ENCODE results near the gene CREB3L2. TPM values are rescaled to one million over a fixed set of nuclear protein-coding genes. Genes with fewer than 3 reads are reported as not detected.
"Not testable (repeated sequence)": the region's sequence is repeated elsewhere in the genome, so short reads cannot be mapped to it uniquely, and the experiment has no call there.

The CREB3L2 gene
- total RNA-seq, 1 experiment from 2014 or later = 49.8 TPM

DNA sequence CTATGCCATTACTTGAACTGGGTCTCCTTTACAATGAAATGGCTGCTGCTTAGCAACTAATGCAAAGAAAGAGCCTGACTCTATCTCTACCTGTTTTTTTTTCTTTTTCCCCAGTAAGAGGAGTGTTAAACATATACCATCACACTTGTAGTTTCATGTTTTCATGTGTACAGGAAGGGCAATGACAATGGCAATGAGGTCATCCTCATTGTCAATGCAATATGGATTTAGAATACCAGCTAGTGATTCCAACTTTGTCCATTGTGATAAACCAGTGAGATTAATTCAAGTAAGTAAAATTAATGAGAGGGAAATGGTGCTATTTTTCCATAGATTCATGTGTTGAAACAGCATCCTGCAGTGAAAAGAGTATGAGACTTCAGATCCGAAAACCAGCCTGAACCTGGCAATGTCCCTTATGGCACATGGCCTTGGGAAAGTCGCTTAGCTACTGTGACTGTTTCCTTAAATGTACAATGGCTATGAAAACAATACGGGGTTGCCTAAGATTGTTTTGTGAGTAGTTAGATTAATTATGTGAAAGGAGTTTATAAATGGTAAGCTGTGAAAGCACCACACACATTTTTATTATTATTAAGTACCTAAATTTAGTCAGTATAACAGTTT is 166.3 kb downstream of the CREB3L2 start (continued):
- TF ChIP-seq EGR1 (IDR thresholded peaks at IDR 0.05; ENCODE audit: low read depth) (no peak), EZH2 (IDR thresholded peaks at IDR 0.05) (no peak), CBX3 (IDR thresholded peaks at IDR 0.05; ENCODE audit: low read depth) (no peak), RAD21 (IDR thresholded peaks at IDR 0.05; ENCODE audit: low read depth) (no peak), ZFX (IDR thresholded peaks at IDR 0.05) (no peak), FOSL1 (IDR thresholded peaks at IDR 0.05; ENCODE audit: low read depth) (no peak), YY1 (IDR thresholded peaks at IDR 0.05; ENCODE audit: extremely low read depth, insufficient replicate concordance, low read depth, low read length) (no peak)
- TF ChIP-seq, protein P1, sequence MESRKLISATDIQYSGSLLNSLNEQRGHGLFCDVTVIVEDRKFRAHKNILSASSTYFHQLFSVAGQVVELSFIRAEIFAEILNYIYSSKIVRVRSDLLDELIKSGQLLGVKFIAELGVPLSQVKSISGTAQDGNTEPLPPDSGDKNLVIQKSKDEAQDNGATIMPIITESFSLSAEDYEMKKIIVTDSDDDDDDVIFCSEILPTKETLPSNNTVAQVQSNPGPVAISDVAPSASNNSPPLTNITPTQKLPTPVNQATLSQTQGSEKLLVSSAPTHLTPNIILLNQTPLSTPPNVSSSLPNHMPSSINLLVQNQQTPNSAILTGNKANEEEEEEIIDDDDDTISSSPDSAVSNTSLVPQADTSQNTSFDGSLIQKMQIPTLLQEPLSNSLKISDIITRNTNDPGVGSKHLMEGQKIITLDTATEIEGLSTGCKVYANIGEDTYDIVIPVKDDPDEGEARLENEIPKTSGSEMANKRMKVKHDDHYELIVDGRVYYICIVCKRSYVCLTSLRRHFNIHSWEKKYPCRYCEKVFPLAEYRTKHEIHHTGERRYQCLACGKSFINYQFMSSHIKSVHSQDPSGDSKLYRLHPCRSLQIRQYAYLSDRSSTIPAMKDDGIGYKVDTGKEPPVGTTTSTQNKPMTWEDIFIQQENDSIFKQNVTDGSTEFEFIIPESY (IDR thresholded peaks at IDR 0.05; ENCODE audit: extremely low read depth, insufficient replicate concordance, low read length) = no peak

DNA sequence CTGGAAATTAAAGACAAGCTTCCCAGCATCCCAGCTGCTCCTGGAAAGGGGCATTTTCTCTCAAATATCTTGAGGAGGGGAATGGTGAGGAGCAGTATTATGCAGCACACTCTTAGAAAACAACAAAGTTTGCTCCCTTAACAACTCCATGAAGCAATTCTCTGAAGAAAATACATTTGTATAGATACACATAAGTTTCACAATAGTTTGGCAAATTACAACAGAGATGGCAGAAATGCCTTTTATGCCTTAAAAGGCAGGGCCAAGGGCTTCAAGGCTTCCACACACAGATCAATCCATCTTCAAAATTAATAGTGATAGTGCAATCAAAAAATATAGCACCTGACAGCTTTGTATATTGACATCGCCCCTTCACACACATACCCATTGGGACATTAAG is 167.3 kb downstream of the CREB3L2 start:
- ChIA-PET RAD21 (ENCODE audit: low non-redundant PET in 1 of 2, low total read pairs in 2 of 2, uncharacterized antibody in 2 of 2, unreplicated experiment in 2 of 2) (no interaction called here), POLR2A (no interaction called here)

DNA sequence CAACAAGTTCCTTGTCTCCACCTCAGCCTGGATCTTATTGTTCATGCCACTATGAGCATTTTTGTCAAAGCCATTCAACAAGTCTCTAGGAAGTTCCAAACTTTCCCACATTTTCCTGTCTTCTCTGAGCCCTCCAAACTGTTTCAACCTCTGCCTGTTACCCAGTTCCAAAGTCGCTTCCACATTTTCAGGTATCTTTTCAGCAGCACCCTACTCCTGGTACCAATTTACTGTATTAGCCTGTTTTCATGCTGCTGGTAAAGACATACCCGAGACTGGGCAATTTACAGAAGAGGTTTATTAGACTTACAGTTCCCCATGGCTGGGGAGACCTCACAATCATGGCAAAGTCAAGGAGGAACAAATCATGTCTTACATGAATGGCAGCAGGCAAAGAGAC is 168.9 kb downstream of the CREB3L2 start:
- H3K27me3 ChIP-seq (ENCODE audit: insufficient read depth, low read length) = peaks cover 11% of the 10 kb centered on the region; the same call in 1 of the 2 replicates
- H3K4me3 ChIP-seq (replicated peaks in 1 of 2; ENCODE audit: low read depth in 1 of 2, low read length in 2 of 2); H3K4me1 ChIP-seq (ENCODE audit: control insufficient read depth in 1 of 2, insufficient read depth in 2 of 2, low read length in 2 of 2); H3K9me3 ChIP-seq (ENCODE audit: control insufficient read depth in 1 of 2, insufficient read depth in 1 of 2, low read depth in 1 of 2, low read length in 2 of 2); H3K4me2 ChIP-seq (ENCODE audit: low read length); RAD21 ChIA-PET (ENCODE audit: low non-redundant PET in 1 of 2, low total read pairs in 2 of 2, uncharacterized antibody in 2 of 2, unreplicated experiment in 2 of 2); ATAC-seq; BruUV-seq (replicated peaks); H4K20me1 ChIP-seq (ENCODE audit: insufficient read depth); intact Hi-C loops (cut with micrococcal nuclease); H2AFZ ChIP-seq (ENCODE audit: low read depth, low read length, poor library complexity, severe bottlenecking); H3K36me3 ChIP-seq (ENCODE audit: control insufficient read depth in 1 of 2, insufficient read depth in 2 of 2, low read length in 2 of 2); DNase-seq (ENCODE audit: low read depth, low spot score); H3K27ac ChIP-seq (ENCODE audit: low read depth, low read length); H3K9ac ChIP-seq (ENCODE audit: low read length); H3K79me2 ChIP-seq (ENCODE audit: insufficient read depth, low read length); H3K9me2 ChIP-seq (ENCODE audit: insufficient read depth); CTCF ChIA-PET; POLR2A ChIA-PET: not testable (repeated sequence)

More for the DNA sequence above, 167.3 kb downstream of the CREB3L2 start:
- intact Hi-C loops (cut with micrococcal nuclease) = no loop called here
- Histone ChIP-seq H3K4me1 (ENCODE audit: control insufficient read depth in 1 of 2, insufficient read depth in 2 of 2, low read length in 2 of 2) (no peaks in the 10 kb centered on the region), H3K36me3 (ENCODE audit: control insufficient read depth in 1 of 2, insufficient read depth in 2 of 2, low read length in 2 of 2) (no peaks in the 10 kb centered on the region), H3K4me3 (replicated peaks in 1 of 2; ENCODE audit: low read depth in 1 of 2, low read length in 2 of 2) (no peak overlapping the region), H2AFZ (ENCODE audit: low read depth, low read length, poor library complexity, severe bottlenecking) (no peak overlapping the region), H3K9ac (ENCODE audit: low read length) (no peak overlapping the region), H3K79me2 (ENCODE audit: insufficient read depth, low read length) (no peaks in the 10 kb centered on the region), H4K20me1 (ENCODE audit: insufficient read depth) (no peaks in the 10 kb centered on the region), H3K27ac (ENCODE audit: low read depth, low read length) (no peak overlapping the region), H3K27me3 (ENCODE audit: insufficient read depth, low read length) (no peaks in the 10 kb centered on the region), H3K4me2 (ENCODE audit: low read length) (no peak overlapping the region), H3K9me2 (ENCODE audit: insufficient read depth) (no peaks in the 10 kb centered on the region), H3K9me3 (ENCODE audit: control insufficient read depth in 1 of 2, insufficient read depth in 1 of 2, low read depth in 1 of 2, low read length in 2 of 2) (no peaks in the 10 kb centered on the region)
- no peak for DNase-seq (ENCODE audit: low read depth, low spot score)
- TF ChIP-seq SIN3A (IDR thresholded peaks at IDR 0.05; ENCODE audit: low read depth) (no peak), EZH2phosphoT487 (IDR thresholded peaks at IDR 0.05; ENCODE audit: borderline replicate concordance) (no peak), EGR1 (IDR thresholded peaks at IDR 0.05; ENCODE audit: low read depth) (no peak), SRF (IDR thresholded peaks at IDR 0.05; ENCODE audit: low read depth) (no peak)
- ATAC-seq = no peak
- CTCF ChIA-PET = no interaction called here
- no TSS peak for BruUV-seq (replicated peaks)

Measured in HCT116 (cell line).